Aorta (tissue), 5 donors: ENCODE results near the gene RPTOR. TPM values are rescaled to one million over a fixed set of nuclear protein-coding genes. Genes with fewer than 3 reads are reported as not detected.

Source experiments
- ATAC-seq: fragments of 200-7000 bp; cut with Tn5 transposase; one replicate; pipeline ENCODE4 v1.9.1; 2022; ENCODE audit warnings: moderate library complexity; ENCODE audit not compliant: low FRiP score
- DNase-seq, 2 donors: peaks; one replicate each; pipeline ENCODE4 v3.0.0-alpha.2; 2020
- H3K27ac ChIP-seq, 2 donors: one replicate each; pipeline ENCODE4 v1.5.1; 2013; ENCODE audit warnings: low read length in 2 of 2, mild to moderate bottlenecking in 2 of 2, moderate library complexity in 2 of 2, control low read depth in 1 of 2, inconsistent platforms in 1 of 2, low read depth in 1 of 2
- H3K27me3 ChIP-seq, 2 donors: one replicate each; pipeline ENCODE4 v1.6.1; 2013; ENCODE audit warnings: control low read depth in 1 of 2, low read length in 1 of 2, mild to moderate bottlenecking in 1 of 2, moderate library complexity in 1 of 2; ENCODE audit not compliant: insufficient read depth in 2 of 2, control insufficient read depth in 1 of 2
- H3K36me3 ChIP-seq, 2 donors: one replicate each; pipeline ENCODE4 v1.6.1; 2013; ENCODE audit warnings: control low read depth in 1 of 2, low read length in 1 of 2, mild to moderate bottlenecking in 1 of 2; ENCODE audit not compliant: insufficient read depth in 2 of 2, control insufficient read depth in 1 of 2
- H3K4me1 ChIP-seq, 2 donors: one replicate each; pipeline ENCODE4 v1.6.1; 2013; ENCODE audit warnings: low read length in 2 of 2, control low read depth in 1 of 2, mild to moderate bottlenecking in 1 of 2, moderate library complexity in 1 of 2; ENCODE audit not compliant: insufficient read depth in 2 of 2, control insufficient read depth in 1 of 2
- H3K4me3 ChIP-seq, 2 donors: one replicate each; pipeline ENCODE4 v1.5.1; 2013; ENCODE audit warnings: low read length in 2 of 2, control low read depth in 1 of 2, mild to moderate bottlenecking in 1 of 2
- H3K9me3 ChIP-seq: one replicate; pipeline ENCODE4 v1.6.1; 2013; ENCODE audit warnings: mild to moderate bottlenecking, low read length; ENCODE audit not compliant: control insufficient read depth
- WGBS, 2 donors: extraction: QIAGEN DNeasy Blood & Tissue Kit; methylation state at CpG; one replicate each; pipeline ENCODE4 v1.1.7; 2013; 5-methylcytosine and 5-hydroxymethylcytosine counted together
- intact Hi-C, 2 donors: fragments of 100-400 bp; cut with DNase I; formaldehyde crosslinking; loops; one replicate each; pipeline versions ENCODE4 v1.14.2 to v1.15.0; 2022
- polyA plus RNA-seq, 2 donors: library from polyadenylated mRNA; stranded (reverse); fragments of 200-250 nt; gene quantifications; one replicate each; pipeline ENCODE4 v1.2.3, GENCODE V29; 2013
- total RNA-seq, 2 donors: library from RNA; stranded (reverse); fragmentation: NEBNext Ultra II Directional; extraction: Animal tissue kit (Norgen Biotek cat#: 25700); gene quantifications; one replicate each; pipeline ENCODE4 v1.2.1, GENCODE V29; 2021
- donor health status: healthy with polysubstance abuse.
- donor health status: Bipolar disorder and iron deficiency.
- donor health status: DM: no; HTN: no; CAD: no.
- donor health status: DM: no; HTN: no; CAD: no.
- donor health status: DM: yes; HTN: yes; CAD: no.

The RPTOR gene
- total and polyA plus RNA-seq, 4 donors: 2.1 to 31.4 (median 18.6) TPM

DNA sequence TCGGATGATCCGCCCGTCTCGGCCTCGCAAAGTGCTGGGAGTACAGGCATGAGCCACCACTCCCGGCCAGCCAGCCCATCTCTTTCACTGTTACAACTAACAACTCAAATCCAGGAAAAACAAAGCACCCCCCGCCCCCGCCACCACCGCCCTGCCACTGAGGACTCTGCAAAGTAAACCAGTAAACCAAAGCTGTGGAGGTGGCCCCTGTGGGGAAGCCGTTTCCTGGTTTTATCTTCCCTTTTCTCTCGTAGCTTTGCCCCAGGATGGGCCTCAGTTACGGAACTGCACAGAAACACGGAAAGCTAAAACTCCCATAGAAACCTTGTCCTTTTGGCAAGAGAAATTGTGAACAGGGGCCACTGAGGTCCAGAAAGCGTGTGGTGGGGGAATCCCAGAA is 464.5 kb downstream of the RPTOR start:
- no peak for DNase-seq
- H3K4me1 ChIP-seq: no peaks in the 10 kb centered on the region
- no peak overlapping the region for H3K27ac ChIP-seq
- peaks cover 1% of the 10 kb centered on the region for H3K9me3 ChIP-seq
- H3K4me3 ChIP-seq: no peak overlapping the region
- no peaks in the 10 kb centered on the region for H3K27me3 ChIP-seq
- 91 to 95% methylated on average over 14 of the region's 14 CpGs for WGBS, 2 donors
- H3K36me3 ChIP-seq: no peaks in the 10 kb centered on the region
- intact Hi-C loops: no loop called here
- ATAC-seq: no peak

DNA sequence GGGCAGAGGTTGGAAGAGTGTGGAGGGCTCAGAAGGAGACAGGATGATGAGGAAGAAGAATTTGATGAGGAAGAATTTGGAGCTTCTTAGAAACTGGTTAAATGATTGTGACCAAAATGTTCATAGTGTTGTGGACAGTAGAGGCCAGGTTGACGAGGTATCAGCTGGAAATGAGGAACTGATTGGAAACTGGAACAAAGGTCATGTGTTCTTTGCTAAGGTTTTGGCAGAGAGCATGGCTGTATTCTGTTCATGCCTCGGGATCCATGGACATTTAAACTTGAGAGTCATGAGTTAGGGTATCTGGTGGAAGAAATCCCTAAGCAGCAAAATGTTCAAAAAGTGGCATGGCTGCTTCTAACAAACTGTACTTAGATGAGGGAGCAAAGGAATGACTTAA is 466.3 kb downstream of the RPTOR start:
- intact Hi-C loops: no loop called here
- ATAC-seq: no peak

DNA sequence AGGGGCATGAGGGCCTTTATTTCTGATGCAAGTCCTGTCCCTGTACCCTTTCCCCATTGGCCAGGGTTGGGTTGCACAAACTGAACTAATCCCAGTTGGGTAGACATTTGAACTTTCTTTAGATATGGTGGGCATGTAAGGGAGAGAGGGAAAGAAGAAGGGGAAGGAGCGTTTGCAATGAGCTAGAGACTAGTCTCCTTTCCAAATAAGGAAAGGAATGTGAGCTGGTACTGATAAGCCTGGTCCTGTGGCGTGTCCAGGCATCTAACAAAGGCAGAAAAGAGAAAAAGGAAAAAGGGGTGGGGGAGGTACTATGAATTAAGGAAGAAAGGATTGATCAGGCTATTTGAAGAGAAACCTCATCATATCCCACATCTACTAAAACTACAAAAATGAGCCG is 467.3 kb downstream of the RPTOR start:
- Histone ChIP-seq H3K4me3 (no peak overlapping the region), H3K27ac (no peak overlapping the region), H3K9me3 (peaks cover 1% of the 10 kb centered on the region), H3K36me3 (no peaks in the 10 kb centered on the region), H3K27me3 (no peaks in the 10 kb centered on the region), H3K4me1 (no peaks in the 10 kb centered on the region)
- no peak for DNase-seq
- intact Hi-C loops: no loop called here
- no peak for ATAC-seq
- WGBS, 2 donors: 38 to 39% methylated on average over 3 of the region's 3 CpGs

More for the DNA sequence above, 466.3 kb downstream of the RPTOR start:
- H3K9me3 ChIP-seq: peaks cover 1% of the 10 kb centered on the region
- H3K27ac ChIP-seq: no peak overlapping the region
- no peak overlapping the region for H3K4me3 ChIP-seq
- no peaks in the 10 kb centered on the region for H3K36me3 ChIP-seq
- H3K27me3 ChIP-seq: no peaks in the 10 kb centered on the region
- 95 to 97% methylated on average over 2 of the region's 2 CpGs for WGBS, 2 donors
- DNase-seq: no peak
- no peaks in the 10 kb centered on the region for H3K4me1 ChIP-seq

DNA sequence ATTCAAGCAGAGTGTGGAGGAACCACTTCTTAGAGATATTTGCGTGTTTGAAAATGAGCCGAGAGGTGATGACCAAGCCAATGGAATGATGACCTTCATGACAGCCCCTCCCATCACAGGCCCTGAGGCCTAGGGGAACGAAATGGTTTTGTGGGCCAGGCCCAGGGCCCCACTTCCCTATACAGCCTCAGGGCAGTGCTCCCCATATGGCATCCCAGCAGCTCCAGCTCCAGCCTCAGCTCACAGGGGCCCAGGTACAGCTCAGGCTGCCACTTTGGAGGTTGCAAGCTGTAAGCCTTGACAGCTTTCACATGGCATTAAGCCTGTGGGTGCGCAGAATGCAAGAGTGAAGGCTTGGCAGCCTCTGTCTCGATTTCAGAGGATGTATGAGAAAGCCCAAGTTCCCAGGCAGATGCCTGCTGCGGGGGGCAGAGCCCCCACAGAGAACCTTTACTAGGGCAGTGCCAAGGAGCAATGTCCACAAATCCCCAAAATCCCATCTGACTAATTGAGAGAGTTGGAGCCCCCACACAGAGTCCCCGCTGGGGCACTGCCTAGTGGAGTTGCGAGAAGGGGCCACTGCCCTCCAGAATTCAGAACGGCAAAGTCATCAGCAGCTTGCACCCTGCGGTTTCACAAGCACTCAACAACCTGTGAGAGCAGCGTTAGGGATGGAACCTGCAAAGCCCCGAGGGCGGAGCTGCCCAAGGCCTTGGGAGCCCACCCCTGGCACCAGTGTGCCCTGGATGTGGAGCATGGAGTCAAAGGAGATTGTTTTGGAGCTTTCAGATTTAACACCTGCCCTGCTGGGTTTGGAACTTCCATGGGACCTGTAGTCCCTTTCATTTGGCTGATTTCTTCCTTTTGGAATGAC is 468.2 kb downstream of the RPTOR start:
- Histone ChIP-seq H3K36me3 (no peaks in the 10 kb centered on the region), H3K4me1 (no peaks in the 10 kb centered on the region), H3K9me3 (peaks cover 1% of the 10 kb centered on the region), H3K4me3 (no peak overlapping the region), H3K27me3 (no peaks in the 10 kb centered on the region), H3K27ac (no peak overlapping the region)
- no peak for ATAC-seq
- intact Hi-C loops: no loop called here
- 92 to 94% methylated on average over 13 of the region's 13 CpGs for WGBS, 2 donors
- DNase-seq: no peak

DNA sequence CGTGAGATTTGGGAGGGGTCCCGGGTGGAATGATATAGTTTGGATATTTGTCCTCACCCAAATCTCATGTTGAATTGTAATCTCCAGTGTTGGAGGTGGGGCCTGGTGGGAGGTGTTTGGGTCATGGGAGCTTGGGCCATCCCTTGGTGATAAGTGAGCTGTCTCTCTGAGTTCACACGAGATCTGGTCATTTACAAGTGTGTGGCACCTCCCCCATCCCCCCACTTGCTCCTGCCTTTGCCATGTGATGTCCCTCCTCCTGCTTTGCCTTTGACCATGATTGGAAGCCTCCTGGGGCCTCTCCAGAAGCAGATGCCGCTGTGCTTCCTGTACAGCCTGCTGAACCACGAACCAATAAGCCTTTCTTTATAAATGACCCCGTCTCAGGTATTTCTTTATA is 469.0 kb downstream of the RPTOR start:
- DNase-seq (no peak), ATAC-seq (no peak)
- WGBS, 2 donors: 77 to 83% methylated on average over 6 of the region's 6 CpGs
- peaks cover 1% of the 10 kb centered on the region for H3K9me3 ChIP-seq
- H3K27me3 ChIP-seq: no peaks in the 10 kb centered on the region
- H3K27ac ChIP-seq: no peak overlapping the region
- no peak overlapping the region for H3K4me3 ChIP-seq
- H3K36me3 ChIP-seq: no peaks in the 10 kb centered on the region
- intact Hi-C loops: no loop called here
- no peaks in the 10 kb centered on the region for H3K4me1 ChIP-seq

GRCh38 chr17:81015136-81015535 is 470.5 kb downstream of the RPTOR start:
- ATAC-seq (no peak), DNase-seq (no peak)
- Histone ChIP-seq H3K27me3 (no peaks in the 10 kb centered on the region), H3K27ac (no peak overlapping the region), H3K4me3 (no peak overlapping the region), H3K9me3 (peaks cover 1% of the 10 kb centered on the region), H3K36me3 (no peaks in the 10 kb centered on the region), H3K4me1 (no peaks in the 10 kb centered on the region)
- intact Hi-C loops: no loop called here
- 71 to 80% methylated on average over 1 of the region's 1 CpG for WGBS, 2 donors

Other genes with a start within 250 kb of the RPTOR start
- gene ENDOV, start 129.7 kb upstream of the RPTOR start, total RNA-seq: 10 to 100 TPM; 18.2 to 28.2 TPM
- gene ENDOV, start 129.7 kb upstream of the RPTOR start, polyA plus RNA-seq: 10 to 100 TPM; 14.3 to 22.5 TPM
- 1 to 10 TPM in 1 of 2 donors, under 1 TPM in 1; 0.45 to 1.6 TPM for gene NPTX1, start 68.2 kb upstream of the RPTOR start, total RNA-seq
- under 1 TPM in 1 of 2 donors, not detected in 1; 0.13 TPM for gene NPTX1, start 68.2 kb upstream of the RPTOR start, polyA plus RNA-seq